Tibial nerve (tissue), 4 donors: Measurements from ENCODE around the gene ANXA1. TPM values are rescaled to one million over a fixed set of nuclear protein-coding genes. Genes with fewer than 3 reads are reported as not detected.
"Not testable (repeated sequence)": the region's sequence is repeated elsewhere in the genome, so short reads cannot be mapped to it uniquely, and the experiment has no call there.

Experiments used
- DNase-seq, 2 donors: peaks; one replicate each; pipeline ENCODE4 v3.0.0-alpha.2; 2019; ENCODE audit warnings: low spot score in 2 of 2
- H3K27ac ChIP-seq, 4 donors: fragments of 200-600 bp; sonication (generic) in 3 of 4; one replicate each; pipeline ENCODE4 v1.5.1; 2017 to 2019; ENCODE audit warnings: mild to moderate bottlenecking in 1 of 4
- H3K27me3 ChIP-seq, 2 donors: fragments of 200-600 bp; sonication (generic) in 1 of 2; one replicate each; pipeline versions ENCODE4 v1.5.1 to v1.6.0; 2017 to 2019
- H3K36me3 ChIP-seq, 3 donors: fragments of 200-600 bp; sonication (generic); one replicate each; pipeline ENCODE4 v1.5.1; 2018 to 2019
- H3K4me1 ChIP-seq, 4 donors: fragments of 200-600 bp; sonication (generic) in 3 of 4; one replicate each; pipeline ENCODE4 v1.5.1; 2017 to 2019
- H3K4me3 ChIP-seq, 4 donors: fragments of 200-600 bp; sonication (generic) in 3 of 4; one replicate each; pipeline ENCODE4 v1.5.1; 2017 to 2019; ENCODE audit warnings: mild to moderate bottlenecking in 1 of 4, moderate library complexity in 1 of 4
- H3K9me3 ChIP-seq, 4 donors: fragments of 200-600 bp; sonication (generic) in 3 of 4; one replicate each; pipeline ENCODE4 v1.5.1; 2017 to 2019
- EP300 ChIP-seq, 2 donors: sonication (generic); formaldehyde crosslinking; IDR thresholded peaks; one replicate each; pipeline ENCODE4 v1.6.1; 2017; ENCODE audit warnings: antibody characterized with exemption in 2 of 2, mild to moderate bottlenecking in 1 of 2
- POLR2A ChIP-seq, 2 donors: fragments of 450-650 bp; IDR thresholded peaks; one replicate each; pipeline ENCODE4 v1.6.1; 2017; ENCODE audit warnings: antibody characterized with exemption in 2 of 2, mild to moderate bottlenecking in 2 of 2, moderate library complexity in 2 of 2
- WGBS, 2 donors: methylation state at CpG; one replicate each; pipeline ENCODE4 v1.1.5; 2018; 5-methylcytosine and 5-hydroxymethylcytosine counted together
- total RNA-seq, 4 donors: library from RNA; depleted of rRNA; stranded (reverse); fragments of >200 nt; gene quantifications; one replicate each; pipeline ENCODE4 v1.1.0, GENCODE V29; 2016
- TF ChIP-seq, protein P1 (sequence below), 5 experiments: fragments of 200-600 bp in 3 of 5; fragments of 450-650 bp in 2 of 5; sonication (generic) in 3 of 5; IDR thresholded peaks; one replicate each; pipeline ENCODE4 v1.5.1; 2016 to 2019; ENCODE audit warnings: antibody characterized with exemption in 5 of 5, mild to moderate bottlenecking in 3 of 5, moderate library complexity in 2 of 5

ANXA1 gene
- total RNA-seq, 4 donors from 2014 or later = 265 to 504 (median 306) TPM

DNA sequence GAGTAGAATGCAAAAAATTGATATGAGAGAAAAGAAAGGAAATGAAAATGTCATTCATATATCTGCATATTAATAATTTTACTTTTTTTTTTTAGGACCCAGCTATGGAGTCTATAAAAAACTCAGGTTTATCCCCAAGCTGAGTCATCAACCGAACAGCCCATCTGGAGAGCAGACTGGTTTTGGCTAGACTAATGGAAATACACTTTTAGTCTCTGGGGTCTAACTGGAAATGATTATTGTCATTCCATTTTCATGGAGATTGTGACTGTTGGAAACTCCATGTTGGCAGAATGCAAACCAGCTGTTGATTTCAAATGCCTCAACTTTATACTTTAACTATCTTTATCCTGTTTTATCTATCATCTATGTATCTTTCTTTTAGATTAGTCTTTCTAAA, 28.7 kb downstream of the ANXA1 start:
- H3K4me3 ChIP-seq = no peak overlapping the region
- DNase-seq = no peak
- H3K4me1 ChIP-seq = peaks cover 0 to 44% (median 2%) of the 10 kb centered on the region in 4 donors
- WGBS, 2 donors = 21 to 30% methylated on average over 1 of the region's 1 CpG
- no peaks in the 10 kb centered on the region for H3K36me3 ChIP-seq
- no peak for TF ChIP-seq POLR2A (IDR thresholded peaks at IDR 0.05)
- TF ChIP-seq, protein P1, sequence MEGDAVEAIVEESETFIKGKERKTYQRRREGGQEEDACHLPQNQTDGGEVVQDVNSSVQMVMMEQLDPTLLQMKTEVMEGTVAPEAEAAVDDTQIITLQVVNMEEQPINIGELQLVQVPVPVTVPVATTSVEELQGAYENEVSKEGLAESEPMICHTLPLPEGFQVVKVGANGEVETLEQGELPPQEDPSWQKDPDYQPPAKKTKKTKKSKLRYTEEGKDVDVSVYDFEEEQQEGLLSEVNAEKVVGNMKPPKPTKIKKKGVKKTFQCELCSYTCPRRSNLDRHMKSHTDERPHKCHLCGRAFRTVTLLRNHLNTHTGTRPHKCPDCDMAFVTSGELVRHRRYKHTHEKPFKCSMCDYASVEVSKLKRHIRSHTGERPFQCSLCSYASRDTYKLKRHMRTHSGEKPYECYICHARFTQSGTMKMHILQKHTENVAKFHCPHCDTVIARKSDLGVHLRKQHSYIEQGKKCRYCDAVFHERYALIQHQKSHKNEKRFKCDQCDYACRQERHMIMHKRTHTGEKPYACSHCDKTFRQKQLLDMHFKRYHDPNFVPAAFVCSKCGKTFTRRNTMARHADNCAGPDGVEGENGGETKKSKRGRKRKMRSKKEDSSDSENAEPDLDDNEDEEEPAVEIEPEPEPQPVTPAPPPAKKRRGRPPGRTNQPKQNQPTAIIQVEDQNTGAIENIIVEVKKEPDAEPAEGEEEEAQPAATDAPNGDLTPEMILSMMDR (IDR thresholded peaks at IDR 0.05) = no peak
- no peak for TF ChIP-seq EP300 (IDR thresholded peaks at IDR 0.05)
- H3K27ac ChIP-seq = no peak overlapping the region
- no peaks in the 10 kb centered on the region for H3K27me3 ChIP-seq
- no peaks in the 10 kb centered on the region for H3K9me3 ChIP-seq

DNA sequence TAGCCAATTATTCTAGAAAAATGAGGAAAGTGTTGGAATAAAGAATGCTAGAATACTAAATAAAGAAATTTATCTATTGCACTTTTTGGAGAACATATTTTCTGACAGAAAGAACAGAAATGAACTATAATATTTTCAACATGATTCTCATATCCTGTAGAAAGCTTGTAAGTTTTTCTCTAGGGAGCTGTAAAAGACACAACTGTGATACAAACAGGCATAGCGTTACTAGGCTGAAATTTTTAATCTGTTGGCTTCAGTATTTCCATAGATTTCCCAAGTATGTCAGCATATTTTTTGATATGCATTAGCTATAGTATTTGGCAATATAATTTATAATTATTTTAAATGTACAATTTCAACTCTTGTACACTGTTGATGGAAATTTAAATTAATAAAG, 31.3 kb downstream of the ANXA1 start:
- peaks cover 0 to 10% (median 5%) of the 10 kb centered on the region in 4 donors for H3K9me3 ChIP-seq
- H3K27me3 ChIP-seq = no peaks in the 10 kb centered on the region
- H3K36me3 ChIP-seq = no peaks in the 10 kb centered on the region
- no peak overlapping the region for H3K27ac ChIP-seq
- no peak for TF ChIP-seq POLR2A (IDR thresholded peaks at IDR 0.05)
- no peak for TF ChIP-seq EP300 (IDR thresholded peaks at IDR 0.05)
- TF ChIP-seq, protein P1 (IDR thresholded peaks at IDR 0.05) = no peak
- DNase-seq = no peak
- H3K4me3 ChIP-seq = no peak overlapping the region
- peaks cover 0 to 35% (median 2%) of the 10 kb centered on the region in 4 donors for H3K4me1 ChIP-seq
- WGBS, 2 donors = 70 to 77% methylated on average over 1 of the region's 1 CpG

DNA sequence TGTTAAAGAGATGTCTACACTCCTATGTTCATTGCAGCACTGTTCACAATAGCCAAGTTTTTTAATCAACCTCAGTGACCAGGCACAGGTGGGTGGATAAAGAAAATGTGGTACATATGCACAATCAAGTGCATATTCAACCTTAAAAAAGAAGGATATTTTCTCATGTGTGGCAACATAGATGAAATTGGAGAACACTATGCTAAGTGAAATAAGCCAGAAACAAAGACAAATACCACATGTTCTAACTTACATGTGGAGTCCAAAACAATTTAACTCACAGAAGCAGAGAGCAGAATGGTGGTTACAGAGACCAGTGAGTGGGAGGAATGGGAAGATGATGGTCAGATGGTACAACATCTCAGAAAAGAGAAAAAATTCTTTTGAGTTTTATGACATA, 31.8 kb downstream of the ANXA1 start:
- peaks cover 0 to 10% (median 5%) of the 10 kb centered on the region in 4 donors for H3K9me3 ChIP-seq
- no peak for TF ChIP-seq EP300 (IDR thresholded peaks at IDR 0.05)
- TF ChIP-seq, protein P1 (IDR thresholded peaks at IDR 0.05) = no peak
- no peak for TF ChIP-seq POLR2A (IDR thresholded peaks at IDR 0.05)
- H3K27ac ChIP-seq = no peak overlapping the region
- peaks cover 0 to 35% (median 2%) of the 10 kb centered on the region in 4 donors for H3K4me1 ChIP-seq
- H3K36me3 ChIP-seq = no peaks in the 10 kb centered on the region
- H3K4me3 ChIP-seq = no peak overlapping the region
- no peaks in the 10 kb centered on the region for H3K27me3 ChIP-seq
- no peak for DNase-seq

DNA sequence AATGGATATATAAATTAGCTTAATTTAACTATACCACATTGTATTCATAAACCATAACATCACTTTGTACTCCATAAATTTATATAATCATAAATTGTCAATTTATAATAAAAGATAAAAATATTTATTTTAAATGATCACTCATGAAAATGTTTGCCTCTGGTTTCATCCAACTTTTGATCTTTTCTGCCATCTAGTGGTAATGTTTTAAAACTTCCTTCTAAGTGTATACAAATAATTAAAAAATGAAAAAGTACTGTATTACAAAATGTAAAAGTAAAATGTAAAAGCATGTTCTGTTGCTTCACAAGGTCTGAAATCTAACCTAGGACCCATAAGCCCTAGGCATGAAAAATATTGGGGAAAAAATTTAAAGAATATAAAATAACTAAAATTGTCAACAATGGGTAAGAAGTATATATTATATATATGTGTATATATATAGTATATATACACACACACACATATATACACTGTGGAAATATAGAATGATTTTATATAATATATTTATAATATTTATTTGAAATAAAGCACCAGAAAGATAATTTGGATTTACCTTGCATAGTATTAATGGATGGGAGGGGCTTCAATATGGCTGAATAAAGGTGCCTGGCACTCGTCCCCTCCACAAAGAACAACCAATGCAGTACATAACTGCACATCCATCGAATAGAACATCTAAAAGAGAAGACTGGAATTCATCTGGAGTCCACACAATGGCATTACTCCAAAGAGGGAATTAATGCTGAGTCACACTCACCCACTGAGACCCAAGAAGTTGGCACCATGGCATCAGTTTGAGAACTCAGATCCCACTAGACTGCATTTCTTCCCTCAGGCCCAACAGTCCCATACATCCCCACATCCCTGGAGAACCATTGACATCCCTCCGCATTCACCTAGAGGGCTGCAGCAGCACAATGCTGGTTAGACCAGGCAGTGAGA, 32.5 kb downstream of the ANXA1 start:
- Histone ChIP-seq H3K36me3 (no peaks in the 10 kb centered on the region), H3K27me3 (no peaks in the 10 kb centered on the region), H3K4me3 (no peak overlapping the region), H3K9me3 (peaks cover 0 to 15% (median 9%) of the 10 kb centered on the region in 4 donors), H3K27ac (no peak overlapping the region), H3K4me1 (peaks cover 0 to 35% (median 2%) of the 10 kb centered on the region in 4 donors)
- no peak for DNase-seq
- TF ChIP-seq, protein P1 (IDR thresholded peaks at IDR 0.05) = peak; percentile 27 to 65 (median 56)
- TF ChIP-seq EP300 (IDR thresholded peaks at IDR 0.05) = no peak
- TF ChIP-seq POLR2A (IDR thresholded peaks at IDR 0.05) = no peak
- WGBS, 2 donors = 47 to 60% methylated on average over 3 of the region's 3 CpGs

DNA sequence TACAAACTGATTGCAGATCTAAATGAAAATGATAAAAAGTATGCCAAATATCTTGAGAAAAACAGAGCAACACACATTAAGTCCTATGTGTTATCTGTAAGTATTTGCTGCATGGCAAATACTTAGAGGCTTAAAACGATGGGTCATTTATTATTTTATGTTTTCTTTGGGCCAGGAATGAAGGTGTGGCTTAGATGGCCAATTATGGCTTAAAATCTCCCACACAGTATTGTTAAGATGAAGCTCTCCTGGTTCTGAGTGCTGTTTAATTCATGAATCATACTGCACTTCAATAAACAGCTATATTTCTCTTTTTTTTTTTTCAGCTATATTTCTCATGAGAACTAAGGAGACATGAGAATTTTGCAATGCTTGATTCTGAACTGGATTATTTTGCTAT, 39.4 kb downstream of the ANXA1 start:
- H3K36me3 ChIP-seq, H3K4me3 ChIP-seq, DNase-seq, H3K27me3 ChIP-seq, H3K4me1 ChIP-seq, H3K27ac ChIP-seq: not testable (repeated sequence)
- H3K9me3 ChIP-seq = peaks cover 0 to 20% (median 10%) of the 10 kb centered on the region in 4 donors
- WGBS, 2 donors = 33 to 40% methylated on average over 1 of the region's 1 CpG
